GM18520 (cell line): Measurements from ENCODE around the gene PDZRN3.

Experiments
- ATAC-seq: cut with Tn5 transposase; IDR thresholded peaks from one replicate; pipeline ENCODE4 v1.9.1; 2021; ENCODE audit not compliant: unreplicated experiment

The PDZRN3 gene

DNA sequence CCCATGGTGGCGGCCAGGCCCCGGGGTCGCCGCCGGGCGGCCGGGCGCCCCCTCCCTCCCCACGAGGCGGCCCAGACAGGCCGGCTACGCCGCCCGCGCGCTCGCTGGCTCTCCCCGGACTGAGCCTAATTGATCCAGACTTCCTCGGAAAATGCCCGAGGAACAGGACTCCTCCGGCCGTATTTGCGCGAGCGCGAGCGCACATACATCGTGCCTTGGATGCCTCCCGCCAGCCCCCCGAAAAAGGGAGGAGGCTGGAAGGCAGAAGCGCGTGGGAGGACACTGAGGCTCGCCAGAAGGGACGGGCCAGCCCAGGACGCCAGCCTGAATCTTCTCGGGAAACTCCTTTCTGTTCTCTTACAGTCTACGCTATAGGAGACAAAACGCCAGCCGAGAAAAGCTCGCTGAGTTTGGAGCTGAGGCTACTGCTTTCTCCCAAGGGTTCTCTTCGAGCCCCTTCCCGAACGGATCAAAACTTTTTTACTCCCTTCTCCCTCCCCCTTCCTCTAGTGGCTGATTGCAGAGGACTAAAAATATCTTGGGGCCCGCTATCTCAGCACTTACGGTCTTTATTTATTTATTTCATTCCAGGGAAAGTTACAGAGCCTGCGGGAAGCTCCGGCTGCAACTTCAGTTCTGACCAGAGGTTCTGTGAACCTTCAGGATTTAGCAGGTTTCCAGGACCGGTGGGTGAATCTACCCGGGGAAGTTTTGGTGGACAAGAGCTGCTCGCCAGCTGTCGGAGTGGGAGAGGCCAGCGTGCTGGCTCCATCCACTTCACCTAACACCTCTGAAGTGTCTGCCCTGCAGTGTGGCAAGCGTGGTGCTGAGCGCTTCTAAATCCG is at the start of gene PDZRN3:
PDZRN3 (minus strand) TSS at position 121 of the 845 bp plus-strand sequence.
- ATAC-seq: no peak

DNA sequence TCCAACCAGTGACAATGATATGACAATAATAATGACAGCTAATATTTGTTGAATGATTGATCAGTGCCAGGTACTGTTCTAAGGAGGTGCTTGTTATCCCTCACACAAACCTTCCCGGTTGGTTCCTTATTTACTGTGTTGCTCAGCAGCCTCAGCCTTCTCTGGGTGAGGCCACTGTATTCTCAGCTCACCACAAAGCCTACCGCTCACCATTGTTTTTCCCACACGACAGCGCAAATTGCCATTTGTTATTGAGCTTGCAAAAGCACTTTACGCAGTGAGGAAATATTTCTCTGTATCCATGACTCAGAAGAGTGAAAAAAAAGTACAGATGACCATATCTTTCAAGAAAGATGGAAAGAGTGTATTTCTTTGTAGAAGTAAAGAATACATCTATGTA is 49.5 kb upstream of the PDZRN3 start:
- ATAC-seq: no peak

DNA sequence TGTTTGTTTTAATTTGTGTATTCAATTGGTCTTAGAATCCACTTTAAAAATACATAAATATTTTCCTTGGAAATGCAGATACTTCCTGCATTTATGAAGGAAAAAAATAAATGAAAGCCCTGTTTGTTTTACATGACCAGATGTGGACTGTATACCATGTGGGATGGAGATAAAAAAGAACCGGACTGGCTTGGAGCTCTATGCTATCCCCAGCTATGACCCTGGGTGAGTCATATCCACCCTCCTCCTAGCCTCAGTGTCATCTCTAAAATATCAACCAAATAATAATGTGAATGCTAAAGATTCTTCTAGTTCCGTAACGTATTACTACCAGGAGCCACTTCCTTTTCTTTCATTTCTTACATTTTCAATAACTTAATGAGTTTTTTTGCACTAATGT is 44.5 kb upstream of the PDZRN3 start:
- no peak for ATAC-seq

DNA sequence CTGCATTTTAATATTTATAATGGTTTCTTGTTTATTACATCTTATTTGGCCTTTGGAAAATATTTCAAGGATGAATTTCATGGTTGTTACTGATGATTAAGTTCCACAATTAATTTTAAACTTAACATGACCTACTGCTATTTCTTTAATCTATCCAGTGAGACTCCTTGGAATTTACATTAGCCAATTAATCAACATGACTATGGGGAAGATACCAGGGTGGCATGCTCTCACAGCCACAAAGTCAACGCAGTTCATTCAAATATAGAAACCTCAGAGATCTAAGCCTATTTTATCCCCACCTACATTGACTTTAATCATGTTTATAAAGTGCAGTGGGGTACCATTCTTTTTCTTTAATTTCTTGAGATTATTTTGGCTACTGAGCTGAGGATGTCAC is 43.6 kb upstream of the PDZRN3 start:
- no peak for ATAC-seq

DNA sequence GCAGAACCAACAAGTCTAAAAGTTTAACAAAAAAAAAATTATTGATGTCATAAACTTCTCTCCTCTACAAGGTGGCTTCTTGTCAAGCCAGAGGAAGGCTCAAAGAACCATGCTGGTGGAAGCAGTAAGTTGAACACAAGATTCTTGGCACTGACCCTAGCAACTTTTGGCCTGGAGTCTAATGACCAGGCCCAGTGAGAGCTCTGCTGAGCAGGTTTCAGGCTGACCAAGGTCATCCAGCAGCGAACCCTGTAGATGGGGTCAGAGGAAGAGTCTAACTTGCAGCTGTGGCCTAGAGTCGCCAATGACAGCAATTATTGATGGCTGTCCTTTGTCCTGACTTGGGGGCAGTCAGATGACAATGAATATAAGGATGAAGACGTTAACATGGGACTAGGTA is 43.1 kb upstream of the PDZRN3 start:
- ATAC-seq: no peak

DNA sequence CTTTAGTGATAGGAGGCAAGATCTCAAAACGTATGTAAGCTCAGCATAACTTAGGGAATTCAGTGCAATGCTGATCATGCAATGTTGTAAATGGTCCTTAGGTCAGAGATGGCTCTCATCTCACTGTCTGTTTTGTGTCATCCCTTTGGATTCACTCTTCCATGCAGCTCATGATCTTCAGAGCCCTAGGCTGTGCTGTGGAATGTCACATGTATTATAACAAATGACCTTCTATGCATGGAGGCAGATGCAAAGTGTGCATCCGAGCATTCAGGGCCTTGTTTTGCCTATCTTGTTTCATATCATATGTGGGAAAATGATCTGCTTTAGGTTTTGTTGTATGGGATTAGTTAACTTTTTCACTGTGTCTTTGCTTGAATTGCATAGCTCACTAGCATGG is 40.5 kb upstream of the PDZRN3 start:
- no peak for ATAC-seq

DNA sequence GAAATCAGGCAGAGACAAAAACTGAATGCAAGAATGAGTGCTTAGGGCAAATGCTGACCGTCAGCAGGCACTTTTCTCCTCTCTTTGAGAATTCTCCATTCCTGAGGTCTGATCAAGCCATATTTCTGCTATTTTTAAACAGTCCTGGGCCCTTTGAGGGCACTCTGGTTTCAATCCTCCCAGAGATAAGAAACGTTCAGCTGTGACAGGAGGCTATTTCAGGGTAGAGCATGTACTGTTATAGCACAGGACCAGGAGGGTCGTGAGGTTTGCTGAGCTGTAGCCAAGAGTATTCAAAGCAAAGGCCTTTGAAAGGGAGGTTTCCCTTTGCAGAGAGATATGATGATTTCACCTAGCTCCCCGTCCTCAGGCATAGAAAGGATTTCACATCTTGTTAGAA is 39.6 kb upstream of the PDZRN3 start:
- ATAC-seq: no peak

DNA sequence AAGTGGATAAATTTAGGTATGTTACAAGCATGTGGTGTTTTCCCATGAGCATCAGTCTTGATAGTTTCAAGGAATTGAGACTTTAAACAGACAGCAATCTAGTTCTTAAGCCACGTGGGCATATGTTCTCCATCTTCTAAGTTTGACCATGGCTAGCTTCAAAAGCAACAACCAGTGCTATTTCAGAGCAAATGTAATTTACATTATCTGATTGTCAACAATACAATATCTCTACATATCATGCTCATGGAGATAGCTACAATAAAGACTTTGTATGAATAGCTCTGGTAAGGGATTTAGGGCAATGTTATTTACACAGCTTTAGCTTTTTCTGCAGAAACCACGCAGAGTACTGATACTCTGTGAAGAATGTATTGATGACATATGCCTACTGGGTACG is 38.8 kb upstream of the PDZRN3 start:
- no peak for ATAC-seq

DNA sequence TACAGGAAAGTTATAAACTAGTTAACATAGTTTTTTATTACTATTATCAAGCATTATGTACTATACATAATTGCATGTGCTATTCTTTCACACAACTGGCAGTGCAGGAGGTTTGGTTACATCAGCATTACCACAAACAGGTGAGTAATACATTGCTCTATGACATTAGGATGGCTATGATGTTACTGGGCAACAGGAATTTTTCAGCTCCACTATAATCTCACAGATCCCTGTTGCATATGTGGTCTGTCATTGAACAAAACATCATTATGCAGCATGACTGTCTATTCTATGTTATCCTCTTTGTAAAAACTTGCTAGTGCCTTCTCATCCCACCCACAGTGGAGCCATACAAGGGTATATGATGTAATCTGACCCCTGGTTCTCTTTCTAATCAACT is 36.5 kb upstream of the PDZRN3 start:
- no peak for ATAC-seq

DNA sequence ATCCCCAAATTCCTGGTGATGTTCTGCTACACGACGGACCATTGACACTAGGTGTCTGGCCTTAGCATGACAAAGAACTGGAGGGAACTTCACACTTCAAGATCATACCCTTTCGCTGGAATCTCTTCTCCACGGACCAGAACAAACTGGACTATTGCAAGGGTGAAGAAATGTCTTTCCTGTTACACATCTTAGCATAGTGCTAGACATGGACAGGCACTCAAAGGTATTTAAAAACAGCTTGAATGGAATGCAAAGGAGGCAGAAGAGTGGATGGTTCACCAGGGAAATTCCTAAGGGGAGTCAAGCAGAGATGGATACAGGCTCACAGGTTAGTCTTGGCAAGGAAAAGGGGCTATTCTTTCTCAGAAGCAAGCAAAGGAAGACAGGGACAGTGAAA is 33.5 kb upstream of the PDZRN3 start:
- no peak for ATAC-seq

DNA sequence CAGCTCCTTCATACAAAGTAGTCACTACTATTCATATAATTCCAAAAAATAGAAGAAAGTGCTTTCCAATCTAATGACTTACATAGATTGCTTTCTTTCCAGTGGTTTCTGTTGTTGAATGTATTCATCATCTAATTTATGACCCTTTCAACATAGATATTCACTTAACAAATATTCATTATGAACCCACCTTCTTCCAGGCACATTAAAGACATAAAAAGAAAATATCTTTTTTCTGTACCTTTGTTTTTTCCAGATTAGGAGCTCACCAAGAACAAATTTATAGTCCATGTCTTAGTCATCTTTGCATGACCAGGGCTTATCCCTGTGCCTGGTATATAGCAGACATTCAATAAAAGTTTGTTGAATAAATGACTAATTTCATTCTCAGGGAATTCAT is 32.4 kb upstream of the PDZRN3 start:
- no peak for ATAC-seq

DNA sequence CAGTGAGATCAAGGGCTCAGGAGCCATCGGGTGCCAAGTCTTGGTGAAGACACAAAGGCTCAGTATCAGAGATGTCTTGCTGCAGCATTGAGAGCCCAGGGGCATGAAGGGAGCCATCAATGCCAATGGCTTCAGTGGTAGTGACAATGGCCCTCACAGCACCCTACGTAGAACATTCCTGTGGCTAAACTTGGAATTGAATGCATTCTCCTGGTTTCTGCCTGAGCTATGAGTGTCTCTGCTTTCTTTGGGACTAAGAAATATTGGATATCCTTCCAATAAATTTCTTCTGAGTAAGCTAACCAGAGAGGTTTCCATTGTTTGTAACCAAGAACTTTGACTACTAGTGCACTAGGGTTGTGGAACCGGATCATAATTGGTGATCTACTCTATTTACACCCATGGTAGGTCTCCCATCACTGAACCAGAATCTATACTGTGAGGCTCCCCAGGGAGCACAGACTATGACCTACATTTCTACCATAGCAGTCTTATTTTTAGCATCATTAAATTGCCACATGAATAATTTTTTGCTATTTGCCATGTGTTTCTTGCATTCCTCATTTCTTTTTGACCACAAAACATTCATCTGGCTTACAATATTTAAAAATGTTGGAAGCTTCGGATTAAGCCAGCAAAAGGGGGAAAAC is 31.6 kb upstream of the PDZRN3 start:
- no peak for ATAC-seq

DNA sequence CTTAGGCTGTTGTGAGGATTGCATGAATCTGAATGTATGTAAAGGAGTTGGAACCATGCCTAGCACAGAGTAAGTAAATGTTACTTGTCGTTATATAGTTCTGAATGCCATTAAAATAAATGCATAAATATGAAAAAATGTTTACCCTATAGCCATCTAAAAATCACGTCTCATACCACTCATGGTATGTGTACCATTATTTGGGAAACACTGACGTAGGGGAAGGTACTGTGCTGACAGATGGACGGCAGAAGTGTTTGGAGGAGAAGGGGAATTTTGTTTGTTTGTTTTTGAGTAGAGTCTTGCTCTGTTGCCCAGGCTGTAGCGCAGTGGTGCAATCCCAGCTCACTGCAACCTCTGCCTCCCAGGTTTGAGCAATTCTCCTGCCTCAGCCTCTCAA is 30.5 kb upstream of the PDZRN3 start:
- no peak for ATAC-seq

DNA sequence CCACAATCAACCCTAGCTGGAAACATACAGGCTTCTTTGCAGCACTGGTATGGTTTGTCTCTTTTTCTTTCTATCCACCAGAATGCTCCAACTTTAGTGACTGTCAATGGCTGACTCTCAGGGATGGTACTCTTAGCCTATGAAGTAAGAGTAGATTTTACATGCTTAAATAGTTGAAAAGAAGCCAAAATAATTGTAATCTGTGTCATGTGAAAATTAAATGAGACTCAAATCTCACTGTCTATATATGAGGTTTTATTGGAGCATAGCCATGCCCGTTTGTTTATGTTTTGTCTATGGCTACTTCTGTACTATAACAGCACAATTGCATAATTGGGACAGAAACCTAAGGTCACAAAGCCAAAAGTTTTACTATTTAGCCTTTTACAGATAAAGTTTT is 29.1 kb upstream of the PDZRN3 start:
- no peak for ATAC-seq

DNA sequence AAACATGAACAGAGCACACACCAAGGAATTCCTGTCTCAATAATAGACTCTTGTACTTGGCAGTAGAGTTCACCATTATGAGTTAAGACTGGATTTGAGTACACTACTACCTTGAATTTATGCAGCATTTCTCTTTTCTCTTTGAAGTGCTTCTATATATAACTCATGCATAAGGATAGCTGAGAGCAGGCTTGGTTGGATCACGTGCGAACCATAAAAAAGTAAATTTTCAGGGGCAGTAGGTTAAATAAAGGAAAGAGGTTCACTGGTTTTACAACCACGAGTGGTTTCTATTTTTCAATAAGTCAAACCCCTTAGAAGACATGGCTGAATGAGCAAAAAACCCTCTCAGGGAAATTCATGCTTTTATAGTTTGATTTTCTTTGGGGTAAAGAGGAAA is 28.6 kb upstream of the PDZRN3 start:
- no peak for ATAC-seq

DNA sequence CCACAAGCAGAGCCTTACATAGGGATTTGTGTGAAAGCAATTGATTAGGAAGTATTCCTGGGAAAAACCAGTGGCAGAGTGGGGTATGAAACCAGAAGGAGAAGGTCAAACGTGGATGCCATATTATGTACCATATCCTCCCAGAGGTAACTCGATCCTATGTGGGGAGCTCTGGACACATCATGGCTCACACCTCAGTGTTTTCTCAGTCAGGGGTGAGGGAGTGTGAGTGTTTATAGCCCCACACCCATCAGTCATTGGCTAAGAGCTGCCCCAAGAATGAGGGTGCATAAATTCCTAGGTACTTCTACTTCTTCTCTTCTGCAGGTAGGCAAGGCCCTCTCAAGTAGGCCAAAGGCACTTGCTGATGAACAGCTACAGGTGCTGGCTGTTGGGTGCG is 28.2 kb upstream of the PDZRN3 start:
- no peak for ATAC-seq

DNA sequence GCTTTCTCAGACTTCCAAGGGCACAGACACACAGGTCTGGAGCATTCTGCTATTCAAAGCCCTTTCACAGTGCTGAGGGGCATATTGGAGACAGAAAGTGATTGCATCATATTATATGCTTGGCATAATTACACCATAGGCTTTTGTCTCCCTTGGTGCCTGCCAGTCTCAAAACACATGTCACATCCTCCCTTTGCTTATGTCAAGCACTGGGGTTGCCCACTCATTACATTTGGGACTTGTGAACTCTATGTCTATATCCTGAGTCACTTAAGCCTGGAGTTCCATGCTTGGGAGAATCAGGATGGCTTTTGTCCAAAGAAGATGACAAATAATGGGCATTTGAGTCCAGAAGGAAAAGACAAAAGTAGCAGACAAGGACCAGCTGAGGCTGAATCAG is 12.3 kb upstream of the PDZRN3 start:
- no peak for ATAC-seq

DNA sequence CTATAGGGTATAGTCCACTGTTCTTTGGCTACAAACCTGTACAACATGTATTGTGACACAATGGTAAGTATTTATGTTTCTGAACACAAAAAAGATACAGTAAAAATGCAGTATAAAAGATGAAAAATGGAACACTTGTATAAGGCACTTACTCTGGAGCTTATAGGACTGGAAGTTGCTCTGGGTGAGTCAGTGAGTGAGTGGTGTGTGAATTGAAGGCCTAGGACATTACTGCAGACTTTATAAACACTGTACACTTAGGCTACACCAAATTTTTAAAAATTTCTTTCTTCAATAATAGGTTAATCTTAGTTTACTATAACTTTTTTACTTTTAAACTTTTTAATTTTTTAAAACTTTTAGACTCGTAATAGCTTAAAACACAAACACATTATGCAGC is 10.5 kb upstream of the PDZRN3 start:
- no peak for ATAC-seq

DNA sequence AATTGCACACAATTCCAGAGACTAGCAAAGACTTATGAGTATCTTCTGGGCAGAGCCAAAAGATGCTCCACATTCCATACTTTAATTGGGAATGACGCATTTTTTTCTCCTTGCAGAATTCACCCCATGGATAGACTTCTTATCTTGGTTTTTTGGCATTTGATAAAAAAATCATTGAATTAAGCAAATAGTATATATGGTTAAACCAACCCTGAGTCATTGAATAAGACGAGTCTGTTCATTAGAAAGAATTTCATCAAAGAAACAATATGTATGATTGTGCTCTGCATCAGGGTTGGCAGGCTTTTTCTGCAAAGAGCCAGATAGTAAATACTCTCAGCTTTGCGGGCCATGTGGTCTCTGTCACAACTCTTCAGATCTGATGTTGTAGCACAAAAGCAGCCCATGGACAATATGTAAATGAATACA is 9.2 kb upstream of the PDZRN3 start:
- ATAC-seq: no peak

DNA sequence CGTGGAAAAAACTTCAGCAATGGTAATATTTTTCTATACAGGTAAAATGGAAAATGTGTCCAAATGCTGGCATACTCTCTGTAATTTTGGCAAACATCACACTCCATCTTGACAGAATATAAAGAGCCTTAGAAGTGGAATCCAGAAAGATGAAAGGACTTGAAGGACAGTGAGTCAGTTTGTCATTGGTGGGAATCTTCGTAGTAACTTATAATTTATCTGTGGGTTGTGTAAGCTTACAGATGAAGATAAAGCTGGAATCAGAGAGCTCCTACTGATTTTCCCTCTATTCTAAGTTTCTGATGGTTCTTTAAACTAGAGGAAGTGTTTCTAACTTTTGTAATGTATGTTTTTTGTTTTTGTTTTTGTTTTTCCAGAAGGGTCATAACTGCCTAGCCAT is 8.7 kb upstream of the PDZRN3 start:
- no peak for ATAC-seq

DNA sequence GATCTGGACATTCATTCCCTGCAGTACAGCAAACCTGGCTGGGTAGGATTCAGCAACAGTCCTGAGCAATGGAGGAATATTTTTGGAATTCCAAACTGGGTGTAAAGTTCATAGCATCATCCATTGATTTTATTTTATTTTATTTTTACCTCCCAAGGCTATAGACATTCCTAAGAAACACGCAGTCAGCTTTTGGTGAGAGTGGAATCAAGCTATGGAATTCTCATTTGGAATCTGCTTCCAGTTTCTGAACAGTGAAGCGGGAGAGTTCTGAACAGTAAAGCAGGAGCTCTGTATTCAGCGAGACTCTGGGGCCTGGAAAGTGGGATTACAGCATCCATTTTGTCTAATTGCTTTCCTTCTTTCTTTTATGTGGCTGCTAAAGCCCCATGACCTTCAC is 1.4 kb upstream of the PDZRN3 start:
- ATAC-seq: no peak

DNA sequence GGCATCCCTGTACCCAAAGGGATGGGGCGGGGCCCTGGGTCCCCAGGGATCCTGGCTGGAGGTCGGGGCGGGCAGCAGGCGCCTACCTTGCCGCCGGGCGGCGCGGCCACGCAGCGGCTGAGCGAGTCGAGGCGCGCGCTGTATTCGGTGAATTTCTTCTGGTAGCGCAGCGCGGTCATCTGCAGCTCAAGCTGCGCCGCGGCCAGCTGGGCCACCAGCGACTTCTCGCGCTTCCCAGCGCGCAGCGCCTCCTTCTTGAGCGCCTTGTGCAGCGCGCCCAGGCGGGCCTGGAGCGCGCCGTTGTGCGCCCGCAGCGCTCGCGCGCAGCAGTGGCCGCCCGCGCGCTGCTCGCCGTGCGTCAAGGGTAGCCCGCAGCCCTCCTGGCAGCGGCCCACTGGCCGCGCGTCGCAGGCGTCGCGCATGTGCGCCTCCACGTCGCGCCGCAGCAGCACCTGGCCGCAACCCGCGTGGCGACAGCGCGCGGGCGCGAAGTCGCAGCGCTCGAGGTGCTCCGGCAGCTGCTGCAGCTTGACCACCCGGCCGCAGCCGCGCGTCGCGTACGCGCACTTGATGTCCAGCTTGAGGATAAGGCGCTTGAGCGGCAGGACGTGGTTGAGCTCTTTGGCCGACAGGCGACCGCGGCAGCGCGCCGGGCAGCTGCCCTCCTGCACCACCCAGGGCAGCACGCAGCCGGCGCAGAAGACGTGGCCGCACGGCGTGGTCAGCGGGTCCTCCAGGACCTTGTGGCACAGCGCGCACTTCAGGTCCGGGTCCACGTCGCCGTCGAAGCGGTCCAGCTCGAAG is 522 bp downstream of the PDZRN3 start:
- no peak for ATAC-seq
